Cortex of kidney (tissue), 1 donor: ENCODE measurements around the gene WRAP73.

Experiments
- DNase-seq: peaks from one replicate; lab custom pipeline; 2025; lab: John Stamatoyannopoulos, UW

WRAP73 gene

GRCh38 chr1:3681898-3682806 is 32.2 kb upstream of the WRAP73 start:
- DNase-seq = no peak

GRCh38 chr1:3681231-3681897 is 31.5 kb upstream of the WRAP73 start:
- DNase-seq = no peak

DNA sequence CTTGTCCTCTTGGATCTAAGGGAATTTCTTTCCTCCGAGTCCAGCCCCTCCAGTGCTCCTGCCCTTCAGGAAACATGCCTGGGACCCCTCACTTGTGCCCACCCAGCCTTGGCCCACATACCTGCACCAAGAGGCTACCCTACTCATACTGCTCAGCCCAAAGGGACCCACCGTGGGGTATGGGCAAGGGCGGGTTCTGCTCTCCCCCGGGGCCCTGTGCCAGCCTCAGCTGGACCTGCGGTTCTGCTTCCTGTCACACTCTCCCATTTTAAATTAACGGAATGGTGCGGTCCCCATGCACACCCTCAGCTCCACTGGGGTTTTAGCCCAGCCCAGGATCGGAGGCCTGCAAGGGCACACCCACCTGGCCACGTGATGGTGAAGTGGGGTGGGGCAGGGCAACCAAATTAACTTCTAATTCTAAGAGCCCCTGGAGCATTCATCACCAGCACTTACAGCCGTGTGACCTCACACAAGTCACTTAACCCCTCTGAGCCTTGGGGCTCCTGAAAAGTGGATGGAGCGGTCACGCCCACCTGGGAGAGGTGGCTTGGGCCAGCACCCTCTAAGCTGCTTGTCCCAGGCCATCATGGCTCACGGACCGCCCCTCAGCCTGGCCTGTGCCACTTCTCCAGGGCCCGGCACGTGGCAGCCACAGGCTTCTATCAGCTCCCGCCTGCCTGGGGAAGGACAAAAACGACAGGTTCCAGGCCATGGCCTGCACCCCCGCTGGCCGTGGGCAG is 30.8 kb upstream of the WRAP73 start:
- DNase-seq = no peak

GRCh38 chr1:3679799-3680453 is 30.0 kb upstream of the WRAP73 start:
- no peak for DNase-seq

DNA sequence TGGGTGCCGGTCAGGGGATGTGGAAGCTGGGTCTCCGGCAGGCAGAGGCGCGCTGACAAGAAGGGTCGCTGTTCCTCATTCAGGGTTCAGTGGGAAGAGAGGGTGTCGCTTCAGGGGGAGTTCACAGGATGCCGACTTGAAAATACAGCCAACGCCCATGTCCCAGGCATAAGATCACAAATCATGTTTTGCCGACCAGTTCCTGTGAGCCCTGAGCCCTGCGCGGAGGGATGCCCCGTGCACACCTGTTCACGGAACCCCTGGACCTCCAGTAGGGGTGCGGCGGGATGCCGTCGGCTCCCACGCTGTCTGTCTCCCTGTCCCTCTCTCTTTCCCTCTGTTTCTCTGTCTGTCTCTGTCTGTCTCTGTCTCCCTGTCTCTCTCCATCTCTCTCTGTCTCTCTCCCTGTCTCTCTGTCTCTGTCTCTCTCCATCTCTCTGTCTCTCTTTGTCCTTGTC is 29.2 kb upstream of the WRAP73 start:
- no peak for DNase-seq

DNA sequence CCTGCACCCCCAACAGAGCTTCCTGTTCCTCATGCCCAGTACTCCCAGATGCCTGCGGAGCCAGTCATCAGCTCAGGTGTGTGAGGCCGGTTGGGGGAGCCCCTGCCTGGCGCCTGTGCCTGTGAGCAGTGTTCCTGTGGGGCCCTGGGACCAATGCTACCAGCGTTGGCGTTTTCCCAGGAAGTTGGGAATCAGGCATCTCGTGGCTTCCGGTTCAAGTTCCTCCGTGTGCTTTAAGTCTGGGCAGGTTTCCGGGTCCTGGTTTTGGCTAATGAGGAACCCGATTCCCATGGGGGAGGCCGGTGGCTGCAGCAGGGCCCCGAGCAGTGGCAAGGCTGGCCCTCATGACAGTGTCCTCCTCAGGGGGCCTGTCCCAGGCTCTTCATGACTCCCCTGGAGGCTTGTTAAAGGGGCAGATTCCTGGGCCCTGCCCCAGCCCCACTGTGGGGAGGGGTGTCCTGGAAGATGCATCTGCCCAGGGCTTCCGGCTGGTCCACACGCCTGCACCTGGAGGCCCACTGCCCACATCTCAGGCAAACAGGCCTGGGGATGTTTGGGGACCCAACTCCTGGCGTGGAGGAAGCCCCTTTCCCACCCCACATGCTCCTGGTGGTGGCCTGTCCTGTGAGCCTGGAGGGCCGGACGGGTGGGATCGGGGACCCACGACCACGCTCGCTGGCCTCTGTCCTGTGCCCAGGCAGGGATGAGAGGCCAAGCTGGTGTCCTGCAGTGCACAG is 28.6 kb upstream of the WRAP73 start:
- DNase-seq = no peak

DNA sequence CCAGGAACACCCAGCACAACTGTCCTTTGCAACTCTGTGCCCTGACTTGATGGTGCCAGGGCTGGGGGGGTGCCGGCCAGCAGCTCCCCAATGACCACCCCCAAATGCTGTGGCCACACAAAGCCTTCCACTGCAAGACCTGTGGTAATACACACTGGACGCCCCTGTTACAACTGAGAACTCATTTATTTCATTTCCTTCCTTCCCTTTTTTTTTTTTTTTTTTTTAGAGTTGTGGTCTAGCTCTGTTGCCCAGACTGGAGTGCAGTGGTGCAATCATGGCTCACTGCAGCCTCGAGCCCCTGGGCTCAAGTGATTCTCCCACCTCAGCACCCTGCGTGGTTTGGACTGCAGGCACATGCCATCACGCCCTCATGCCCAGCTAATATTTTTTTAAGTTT is 27.6 kb upstream of the WRAP73 start:
- DNase-seq = no peak

GRCh38 chr1:3676581-3677470 is 26.9 kb upstream of the WRAP73 start:
- DNase-seq = no peak

- DNase-seq = no peak
Observed at GRCh38 chr1:3675436-3675835, 25.5 kb upstream of the WRAP73 start.

GRCh38 chr1:3674100-3675094 is 24.5 kb upstream of the WRAP73 start:
- no peak for DNase-seq

DNA sequence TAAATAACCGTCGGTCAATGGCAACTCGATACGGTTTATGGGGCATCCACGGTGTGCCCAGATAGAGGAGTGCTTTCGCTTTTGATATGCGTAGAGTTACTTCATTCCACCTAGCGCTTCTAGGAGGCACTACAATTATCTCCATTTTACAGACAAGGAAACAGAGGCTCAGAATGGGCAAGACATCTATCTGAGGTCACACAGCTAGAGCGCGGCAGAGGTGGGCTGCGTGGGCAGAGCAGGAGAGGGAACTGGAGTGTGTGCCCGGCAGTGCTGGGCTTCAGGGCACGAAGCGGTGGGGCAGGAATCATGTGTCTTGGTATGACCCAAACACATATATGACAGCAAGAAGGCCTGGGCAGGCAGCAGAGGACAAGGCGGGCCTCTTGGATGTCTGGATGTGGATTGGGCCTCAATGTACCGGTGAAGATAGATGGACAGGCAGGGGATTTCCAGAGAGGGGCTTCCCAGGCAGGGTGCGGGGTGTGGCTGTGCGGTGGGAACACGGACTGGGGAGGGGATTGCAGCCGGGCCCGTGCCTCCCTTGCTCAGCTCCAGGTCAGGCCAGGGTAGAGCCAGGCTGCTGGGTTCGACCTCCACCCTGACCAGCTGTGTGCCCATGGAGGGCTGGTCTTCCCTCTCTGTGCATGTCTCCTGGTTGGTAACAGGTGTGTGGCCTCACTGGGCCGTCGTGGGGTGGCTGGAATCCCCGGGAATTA is 23.6 kb upstream of the WRAP73 start:
- DNase-seq = no peak

DNA sequence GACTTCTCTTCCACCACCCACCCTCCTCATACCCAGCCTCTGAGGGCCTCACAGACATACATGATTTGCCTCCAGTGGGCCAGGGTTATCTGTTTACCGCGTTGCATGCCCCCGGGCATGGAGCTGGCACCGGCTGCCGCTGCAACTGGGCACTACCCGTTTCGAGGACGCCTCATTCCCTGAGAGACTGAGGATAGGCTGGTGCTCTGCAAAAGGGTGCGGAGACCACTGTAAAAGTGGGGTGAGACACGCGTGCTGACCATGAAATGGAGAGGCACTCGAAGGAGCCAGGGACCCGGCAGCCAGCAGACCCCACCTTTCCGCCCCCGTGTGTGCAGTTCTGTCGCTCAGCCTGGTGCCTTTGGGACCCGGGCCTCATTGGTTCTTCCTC is 23.1 kb upstream of the WRAP73 start:
- DNase-seq = no peak

- no peak for DNase-seq
Observed at GRCh38 chr1:3672231-3672970, 22.5 kb upstream of the WRAP73 start.

DNA sequence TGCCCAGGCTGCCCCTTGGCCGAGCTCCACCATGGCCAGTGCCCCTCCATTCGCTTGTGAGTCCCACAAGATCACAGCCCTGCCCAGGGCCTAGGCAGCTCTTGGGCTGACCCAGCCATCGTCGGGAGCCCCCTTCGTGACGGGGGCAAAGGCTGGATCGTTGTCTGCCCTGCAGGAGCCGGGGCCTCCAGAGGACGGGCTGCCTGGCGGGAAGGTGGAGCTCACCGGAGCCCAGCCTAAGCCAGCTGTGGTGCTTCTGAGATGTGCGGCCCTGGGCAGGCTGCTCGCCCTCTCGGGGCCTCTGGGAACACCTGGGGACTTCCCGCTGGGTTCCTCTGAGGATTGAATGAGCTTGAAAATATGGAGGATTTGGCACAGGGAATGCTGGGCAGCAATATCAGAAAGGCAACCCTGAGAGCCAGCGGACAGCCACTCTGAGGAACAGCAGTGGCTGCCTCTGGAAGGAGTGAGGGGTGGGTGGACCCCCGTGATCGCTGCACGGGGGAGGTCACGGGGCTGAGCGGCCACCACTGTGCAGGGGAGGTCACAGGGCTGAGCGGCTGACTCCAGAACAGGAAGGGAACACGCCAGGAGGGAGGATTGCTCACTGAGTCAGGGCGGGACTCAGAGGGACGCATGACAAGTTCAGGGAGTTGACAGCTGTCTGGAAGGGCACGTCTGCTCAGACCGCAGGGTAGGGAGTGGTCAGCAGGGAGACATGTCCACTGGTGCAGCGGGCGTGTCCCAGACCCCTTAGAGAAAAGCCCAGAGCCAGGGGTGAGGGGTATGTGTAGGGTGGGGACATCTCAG is 21.7 kb upstream of the WRAP73 start:
- DNase-seq = no peak

DNA sequence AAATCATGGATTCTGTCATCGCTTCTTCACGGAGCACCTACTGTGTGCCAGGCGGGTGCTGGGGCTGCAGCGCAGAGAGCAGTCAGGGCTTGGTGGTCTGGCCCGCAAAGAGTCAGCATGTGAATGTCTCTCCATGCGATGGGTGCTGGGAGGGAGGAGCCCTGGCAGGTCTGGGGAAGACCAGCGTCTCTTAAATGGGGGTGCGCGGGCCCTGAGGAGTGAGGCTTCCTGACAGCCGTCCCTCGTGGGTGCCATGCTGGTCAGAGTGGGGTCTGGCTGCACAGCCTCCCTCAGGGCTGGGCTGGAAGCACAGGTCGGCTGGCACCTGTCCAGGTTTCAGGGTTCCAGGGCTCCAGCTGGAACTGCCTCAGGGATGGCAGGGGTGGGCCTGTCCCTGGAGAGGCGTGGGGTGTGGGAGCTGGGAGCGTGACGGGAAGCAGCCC is 20.9 kb upstream of the WRAP73 start:
- DNase-seq = no peak

DNA sequence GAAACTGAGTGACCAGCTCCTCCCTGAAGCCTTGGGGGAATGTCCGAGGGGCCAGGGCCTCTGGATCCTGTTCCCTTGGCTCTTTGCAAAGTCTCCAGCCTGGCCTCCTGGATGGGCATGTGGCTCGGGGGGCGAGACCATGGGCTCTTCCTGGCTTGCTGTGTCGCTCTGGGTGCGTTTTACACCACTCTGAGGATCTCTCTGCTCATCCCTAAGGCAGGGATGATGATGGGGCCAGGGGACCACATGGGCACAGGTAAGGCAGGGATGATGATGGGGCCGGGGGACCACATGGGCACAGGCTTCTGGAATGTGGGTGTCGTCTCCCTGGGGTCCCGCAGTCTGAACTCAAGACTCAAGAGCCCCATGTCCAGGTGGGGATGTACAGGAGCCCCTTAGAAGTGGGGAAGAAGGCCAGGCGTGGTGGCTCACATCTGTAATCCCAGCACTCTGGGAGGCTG is 20.1 kb upstream of the WRAP73 start:
- DNase-seq = no peak

DNA sequence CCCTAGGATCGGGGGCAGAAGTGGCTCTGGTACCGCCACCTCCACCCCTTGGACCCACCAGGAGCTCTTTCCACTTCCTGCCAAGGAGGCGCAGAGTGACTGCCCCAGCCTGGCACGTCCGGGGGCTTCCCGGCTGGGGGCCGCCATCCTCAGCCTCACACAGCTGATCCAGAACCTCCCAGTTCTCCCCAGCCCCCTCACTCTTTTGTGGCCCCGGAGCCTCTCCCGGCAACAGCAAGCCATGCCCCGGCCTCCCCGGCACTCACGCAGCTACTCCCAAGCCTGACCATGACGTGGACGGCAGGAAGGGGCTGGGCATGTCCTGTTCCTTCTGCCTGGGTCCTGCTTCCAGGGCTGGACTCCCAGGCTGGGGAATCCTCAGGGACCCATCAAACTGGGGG is 19.5 kb upstream of the WRAP73 start:
- DNase-seq = no peak
